Measurements from ENCODE around the gene PBX2.
"Not testable (repeated sequence)": the region's sequence is repeated elsewhere in the genome, so short reads cannot be mapped to it uniquely, and the experiment has no call there.

Gene PBX2

GRCh38 chr6:32148289-32149091 is 41.5 kb downstream of the PBX2 start:
- no peak for DNase-seq

- DNase-seq, result no peak
Measured at GRCh38 chr6:32147401-32148132, 42.4 kb downstream of the PBX2 start.

GRCh38 chr6:32146687-32147086 is 43.3 kb downstream of the PBX2 start:
- no peak for DNase-seq

- DNase-seq, result no peak
Measured at GRCh38 chr6:32146287-32146686, 43.7 kb downstream of the PBX2 start.

- not testable (repeated sequence) for DNase-seq
Measured at GRCh38 chr6:32144238-32144637, 45.8 kb downstream of the PBX2 start.

GRCh38 chr6:32140420-32141046 is 49.5 kb downstream of the PBX2 start:
- no peak for DNase-seq

- DNase-seq, result no peak
Measured at GRCh38 chr6:32139590-32139989, 50.4 kb downstream of the PBX2 start.

- DNase-seq, result no peak
Measured at GRCh38 chr6:32137454-32137853, 52.5 kb downstream of the PBX2 start.

Measured in DMS79 treated with DMSO at 0.1 percent for 48 hours (cell line).